GM12892 (cell line): Measurements from ENCODE around the gene GCNT1.
A peak's percentile ranks its signal among the peaks of the same experiment; 100 is the strongest.
"Not testable (repeated sequence)": the region's sequence is repeated elsewhere in the genome, so short reads cannot be mapped to it uniquely, and the experiment has no call there.

Source experiments
- DNase-seq: peaks from one replicate; pipeline ENCODE4 v3.0.0; 2011; ENCODE audit not compliant: insufficient read length
- FAIRE-seq: peaks from 2 replicates; lab custom pipeline; 2011; peaks lifted over from hg19 to GRCh38; lab: Jason Lieb, UNC
- POLR2A ChIP-seq: IDR thresholded peaks from 2 replicates; pipeline ENCODE4 v1.6.1; 2011; ENCODE audit warnings: low read depth, low read length, control low read depth
- POLR2AphosphoS5 ChIP-seq: IDR thresholded peaks from 2 replicates; pipeline ENCODE4 v1.6.1; 2011; ENCODE audit warnings: low read depth, low read length, control low read depth
- TAF1 ChIP-seq: IDR thresholded peaks from 2 replicates; pipeline ENCODE4 v1.6.1; 2011; ENCODE audit warnings: low read depth, mild to moderate bottlenecking, control low read depth, low read length, borderline replicate concordance

Gene GCNT1

DNA sequence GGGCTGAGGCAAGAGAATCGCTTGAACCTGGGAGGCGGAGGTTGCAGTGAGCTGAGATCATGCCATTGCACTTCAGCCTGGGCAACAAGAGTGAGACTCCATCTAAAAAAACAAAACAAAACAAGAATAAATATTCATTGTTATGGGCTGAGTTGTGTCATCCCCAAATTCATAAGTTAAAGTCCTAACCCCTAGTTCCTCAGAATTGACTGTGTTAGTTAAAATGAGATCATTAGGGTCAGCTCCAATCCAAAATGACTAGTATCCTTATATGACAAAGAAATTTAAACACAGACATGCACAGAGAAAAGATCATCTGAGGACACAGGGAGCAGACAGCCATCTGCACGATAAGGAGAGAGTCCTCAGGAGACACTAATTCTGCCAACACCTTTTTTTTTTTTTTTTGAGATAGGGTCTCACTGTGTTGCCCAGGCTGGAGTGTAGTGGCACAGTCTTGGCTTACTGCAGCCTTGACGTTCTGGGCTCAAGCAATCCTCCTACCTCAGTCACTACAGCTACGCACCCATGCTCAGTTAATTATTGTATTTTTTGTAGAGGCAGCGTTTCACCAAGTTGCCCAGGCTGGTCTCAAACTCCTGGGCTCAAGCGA lies 32.1 kb upstream of the GCNT1 start:
- FAIRE-seq (no peak), DNase-seq (no peak)
- TF ChIP-seq POLR2A = no peak

- TF ChIP-seq TAF1 (no peak), POLR2A (no peak), POLR2AphosphoS5 (no peak)
- no peak for FAIRE-seq
- DNase-seq = no peak
Measured at GRCh38 chr9:76431601-76432000, 27.4 kb upstream of the GCNT1 start.

GRCh38 chr9:76433406-76433805 lies 25.6 kb upstream of the GCNT1 start:
- FAIRE-seq (no peak), DNase-seq (no peak)
- TF ChIP-seq TAF1 (no peak), POLR2A (no peak), POLR2AphosphoS5 (no peak)

DNA sequence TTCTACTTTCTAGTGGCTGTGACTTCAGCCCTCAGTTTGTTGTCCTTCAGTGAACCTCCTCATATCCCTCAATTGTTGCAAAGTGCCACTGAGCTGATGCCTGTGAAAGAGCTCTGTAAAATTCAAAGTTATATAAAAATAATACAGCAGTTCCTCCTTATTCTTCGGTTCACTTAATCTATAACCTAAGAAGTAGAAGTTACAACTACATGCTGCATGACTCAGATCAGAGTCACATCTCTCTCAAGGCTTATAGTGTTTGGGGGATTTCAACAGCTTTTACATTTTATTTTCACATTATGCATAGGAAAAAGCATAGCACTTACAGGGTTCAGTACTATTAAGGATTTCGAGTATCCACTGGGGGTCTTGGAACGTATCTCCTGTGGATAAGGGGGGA lies 25.1 kb upstream of the GCNT1 start:
- no peak for DNase-seq
- no peak for FAIRE-seq
- TF ChIP-seq POLR2AphosphoS5 (no peak), TAF1 (no peak), POLR2A (no peak)

DNA sequence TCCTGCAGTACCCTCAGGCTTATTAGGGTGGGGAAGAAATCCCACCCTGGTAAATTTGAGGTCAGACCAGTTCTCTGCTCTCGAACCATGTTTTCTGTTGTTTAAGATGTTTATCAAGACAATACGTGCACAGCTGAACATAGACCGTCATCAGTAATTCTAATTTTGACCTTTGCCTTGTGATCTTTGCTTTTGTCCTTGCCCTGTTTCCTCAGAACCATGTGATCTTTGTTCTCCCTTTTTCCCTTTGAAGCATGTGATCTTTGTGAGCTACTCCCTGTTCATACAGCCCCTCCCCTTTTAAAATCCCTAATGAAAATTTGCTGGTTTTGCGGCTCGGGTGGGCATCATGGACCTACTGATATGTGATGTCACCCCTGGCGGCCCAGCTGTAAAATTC lies 24.1 kb upstream of the GCNT1 start:
- not testable (repeated sequence) for DNase-seq, FAIRE-seq

DNA sequence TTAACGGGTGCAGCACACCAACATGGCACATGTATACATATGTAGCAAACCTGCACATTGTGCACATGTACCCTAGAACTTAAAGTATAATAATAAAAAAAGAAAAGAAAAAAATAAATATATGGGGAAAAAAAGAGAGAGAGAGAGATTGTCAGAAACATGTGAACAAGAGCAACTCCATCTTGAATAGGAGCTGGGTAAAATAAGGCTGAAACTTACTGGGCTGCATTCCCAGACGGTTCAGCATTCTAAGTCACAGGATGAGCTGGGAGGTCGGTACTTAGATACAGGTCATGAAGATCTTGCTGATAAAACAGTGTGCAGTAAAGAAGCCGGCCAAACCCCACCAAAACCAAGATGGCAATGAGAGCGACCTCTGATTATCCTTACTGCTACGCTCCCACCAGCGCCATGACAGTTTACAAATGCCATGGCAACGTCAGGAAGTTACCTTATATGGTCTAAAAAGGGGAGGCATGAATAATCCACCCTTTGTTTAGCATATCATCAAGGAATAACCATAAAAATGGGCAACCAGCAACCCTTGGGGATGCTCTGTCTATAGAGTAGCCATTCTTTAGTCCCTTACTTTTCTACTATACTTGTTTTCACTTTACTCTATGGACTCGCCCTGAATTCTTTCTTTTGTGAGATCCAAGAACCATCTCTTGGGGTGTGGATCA lies 21.8 kb upstream of the GCNT1 start:
- DNase-seq, FAIRE-seq: not testable (repeated sequence)

GRCh38 chr9:76438841-76439588 lies 20.0 kb upstream of the GCNT1 start:
- no peak for TF ChIP-seq POLR2AphosphoS5
- peak; percentile 27 for FAIRE-seq
- DNase-seq = no peak

- no peak for DNase-seq
- TF ChIP-seq TAF1 = no peak
- no peak for TF ChIP-seq POLR2AphosphoS5
- no peak for TF ChIP-seq POLR2A
- peak; percentile 63 for FAIRE-seq
Measured at GRCh38 chr9:76441551-76442322, 17.2 kb upstream of the GCNT1 start.

DNA sequence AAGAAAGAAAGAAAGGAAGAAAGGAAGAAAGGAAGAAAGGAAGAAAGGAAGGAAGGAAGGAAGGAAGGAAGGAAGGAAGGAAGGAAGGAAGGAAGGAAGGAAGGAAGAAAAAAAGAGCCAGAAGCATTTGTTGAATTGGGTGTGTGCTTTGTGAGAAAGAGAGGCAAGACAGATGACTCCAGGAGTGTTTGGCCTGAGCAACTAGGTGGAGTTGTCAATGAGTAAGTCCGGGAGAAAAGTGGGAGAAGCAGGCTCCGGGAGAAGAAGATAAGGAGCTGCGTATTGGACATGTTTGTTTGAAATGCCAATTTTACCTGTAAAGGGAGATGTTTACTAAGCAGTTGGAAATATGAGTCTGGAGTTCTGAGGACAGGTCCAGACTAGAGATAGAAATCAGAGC lies 15.1 kb upstream of the GCNT1 start:
- FAIRE-seq = no peak
- TF ChIP-seq TAF1 = no peak
- TF ChIP-seq POLR2AphosphoS5 = no peak
- no peak for TF ChIP-seq POLR2A
- DNase-seq = no peak

DNA sequence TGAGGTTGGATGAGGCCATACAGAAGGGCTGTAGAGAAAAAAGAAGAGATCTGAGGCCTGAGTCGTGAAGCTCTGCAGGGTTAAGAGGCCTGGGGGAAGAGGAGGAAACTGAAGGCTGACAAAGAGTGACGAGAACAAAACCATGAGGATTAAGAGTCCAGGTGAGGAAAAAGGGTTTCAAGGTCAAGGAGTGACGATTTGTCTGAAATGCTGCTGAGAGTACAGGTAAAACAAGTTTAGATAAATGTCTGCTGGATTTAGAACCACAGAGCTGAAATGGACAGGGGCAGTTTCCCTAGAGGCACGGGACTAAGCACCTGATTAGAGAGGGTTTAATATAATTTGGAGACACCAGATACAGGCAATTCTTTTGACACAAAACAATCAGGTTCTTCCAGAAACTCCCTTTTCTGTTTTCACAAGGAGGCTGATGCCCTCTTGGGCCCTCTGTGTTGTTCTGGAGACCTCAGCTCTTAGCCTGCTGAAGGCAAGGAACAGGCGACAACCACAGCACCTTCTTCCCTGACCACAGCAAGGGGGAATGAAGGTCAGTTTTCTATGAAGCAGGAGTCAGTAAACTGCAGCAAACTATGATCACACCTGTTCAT lies 14.6 kb upstream of the GCNT1 start:
- FAIRE-seq = no peak

GRCh38 chr9:76445976-76446375 lies 13.0 kb upstream of the GCNT1 start:
- TF ChIP-seq POLR2A (no peak), TAF1 (no peak), POLR2AphosphoS5 (no peak)
- DNase-seq = no peak
- no peak for FAIRE-seq

More for the DNA sequence above, 14.6 kb upstream of the GCNT1 start:
- TF ChIP-seq TAF1 = no peak
- no peak for TF ChIP-seq POLR2AphosphoS5
- TF ChIP-seq POLR2A = no peak
- no peak for DNase-seq
